H1 (cell line): ENCODE measurements around the gene CDKN2C. TPM values are rescaled to one million over a fixed set of nuclear protein-coding genes. Genes with fewer than 3 reads are reported as not detected.

Source experiments
- CTCF ChIA-PET: fragments of 300-600 bp; sonication (Branson Sonifier 250); formaldehyde crosslinking; loops from one replicate; lab custom pipeline; 2021; ENCODE audit not compliant: partially characterized antibody; lab: Charles Lee
- POLR2A ChIA-PET: fragments of 300-600 bp; sonication (Branson Sonifier 250); formaldehyde crosslinking; loops from one replicate; lab custom pipeline; 2021; ENCODE audit warnings: inconsistent platforms; ENCODE audit not compliant: partially characterized antibody; lab: Charles Lee
- DNase-seq, 2 experiments: peaks; one replicate each; pipeline versions ENCODE4 v3.0.0 to v3.0.0-alpha.2; 2010 to 2022; ENCODE audit warnings: low spot score in 2 of 2, low read depth in 1 of 2, mixed read lengths in 1 of 2
- FAIRE-seq: peaks from 2 replicates; lab custom pipeline; 2011; peaks lifted over from hg19 to GRCh38; lab: Jason Lieb, UNC
- H2AFZ ChIP-seq: 2 replicates; pipeline ENCODE4 v1.8.1; 2012; ENCODE audit warnings: low read length, inconsistent platforms
- H2AK5ac ChIP-seq: 2 replicates; pipeline ENCODE4 v1.6.1; 2013; ENCODE audit warnings: low read depth, low read length
- H2BK120ac ChIP-seq: replicated peaks from 2 replicates; pipeline ENCODE3; 2013; ENCODE audit warnings: low read depth, low read length, inconsistent platforms
- H2BK12ac ChIP-seq: 2 replicates; pipeline ENCODE4 v1.6.1; 2013; ENCODE audit warnings: low read depth, low read length
- H2BK15ac ChIP-seq: 2 replicates; pipeline ENCODE4 v1.6.1; 2013; ENCODE audit warnings: low read length
- H2BK20ac ChIP-seq: 2 replicates; pipeline ENCODE4 v1.6.1; 2013; ENCODE audit warnings: low read length
- H2BK5ac ChIP-seq: 2 replicates; pipeline ENCODE4 v1.6.1; 2013; ENCODE audit warnings: low read depth, low read length
- H3K14ac ChIP-seq: 2 replicates; pipeline ENCODE4 v1.6.1; 2013; ENCODE audit warnings: inconsistent platforms; ENCODE audit not compliant: insufficient read length
- H3K18ac ChIP-seq: 2 replicates; pipeline ENCODE4 v1.6.1; 2013; ENCODE audit warnings: low read length; ENCODE audit errors: extremely low read depth
- H3K23ac ChIP-seq: 2 replicates; pipeline ENCODE4 v1.6.1; 2013; ENCODE audit warnings: inconsistent platforms; ENCODE audit not compliant: insufficient read length
- H3K23me2 ChIP-seq: 2 replicates; pipeline ENCODE4 v1.6.1; 2013; ENCODE audit warnings: low read depth, low read length
- H3K27ac ChIP-seq: 2 replicates; pipeline ENCODE4 v1.6.1; 2011; ENCODE audit warnings: low read depth, low read length, inconsistent platforms
- H3K27me3 ChIP-seq, 4 experiments: replicated peaks in 1 of 4; 1 replicate in 1 of 4; 2 replicates in 3 of 4; pipeline versions ENCODE4 v1.6.1 to v1.8.1; 2011 to 2013; ENCODE audit warnings: low read length in 3 of 4, mild to moderate bottlenecking in 3 of 4, inconsistent platforms in 2 of 4, mixed read lengths in 2 of 4, moderate library complexity in 1 of 4; ENCODE audit not compliant: control insufficient read depth in 3 of 4, insufficient read depth in 3 of 4; ENCODE audit errors: extremely low read depth in 1 of 4
- H3K36me3 ChIP-seq, 4 experiments: 2 replicates each; pipeline versions ENCODE4 v1.6.1 to v1.8.1; 2011 to 2013; ENCODE audit warnings: mild to moderate bottlenecking in 4 of 4, low read length in 3 of 4, moderate library complexity in 2 of 4, control low read depth in 1 of 4, inconsistent platforms in 1 of 4; ENCODE audit not compliant: insufficient read depth in 4 of 4, control insufficient read depth in 2 of 4
- H3K4ac ChIP-seq: replicated peaks from 2 replicates; pipeline ENCODE3; 2013; ENCODE audit warnings: low read length, low read depth, mixed read lengths, inconsistent platforms; ENCODE audit not compliant: insufficient read length
- H3K4me1 ChIP-seq, 4 experiments: replicated peaks in 1 of 4; 1 replicate in 1 of 4; 2 replicates in 3 of 4; pipeline versions ENCODE4 v1.6.1 to v1.8.1; 2011 to 2013; ENCODE audit warnings: low read length in 3 of 4, inconsistent platforms in 2 of 4, mixed read lengths in 1 of 4; ENCODE audit not compliant: insufficient read depth in 4 of 4, control insufficient read depth in 3 of 4
- H3K4me2 ChIP-seq, 2 experiments: 2 replicates each; pipeline versions ENCODE4 v1.6.1 to v1.8.1; 2011 to 2013; ENCODE audit warnings: low read depth in 2 of 2, low read length in 2 of 2, control low read depth in 1 of 2, inconsistent platforms in 1 of 2, mild to moderate bottlenecking in 1 of 2; ENCODE audit not compliant: insufficient read depth in 1 of 2
- H3K4me3 ChIP-seq, 4 experiments: fragments of 200-600, 300-600 bp in 1 of 4; sonication (generic), shearing (Covaris generic), sonication (Bioruptor Twin) in 1 of 4; 2 replicates each; pipeline versions ENCODE4 v1.5.1 to v1.8.1; 2011 to 2016; ENCODE audit warnings: low read length in 4 of 4, low read depth in 3 of 4, control low read depth in 2 of 4, inconsistent platforms in 2 of 4, mild to moderate bottlenecking in 2 of 4, mixed read lengths in 1 of 4, moderate library complexity in 1 of 4; ENCODE audit not compliant: insufficient read depth in 2 of 4; ENCODE audit errors: extremely low read depth in 1 of 4
- H3K56ac ChIP-seq: replicated peaks from 2 replicates; pipeline ENCODE3; 2013; ENCODE audit warnings: low read depth, mild to moderate bottlenecking, mixed read lengths, low read length, inconsistent platforms; ENCODE audit not compliant: insufficient read length
- H3K79me1 ChIP-seq: 2 replicates; pipeline ENCODE4 v1.6.1; 2013; ENCODE audit warnings: low read depth, low read length, control low read depth
- H3K79me2 ChIP-seq, 2 experiments: 2 replicates each; pipeline versions ENCODE4 v1.6.1 to v1.8.1; 2012 to 2013; ENCODE audit warnings: low read length in 2 of 2, mild to moderate bottlenecking in 2 of 2, inconsistent platforms in 1 of 2; ENCODE audit not compliant: insufficient read depth in 2 of 2, control insufficient read depth in 1 of 2
- H3K9ac ChIP-seq, 4 experiments: replicated peaks in 1 of 4; 1 replicate in 1 of 4; 2 replicates in 3 of 4; pipeline versions ENCODE4 v1.6.1 to v1.8.1; 2011 to 2013; ENCODE audit warnings: low read depth in 3 of 4, low read length in 3 of 4, control low read depth in 2 of 4, mild to moderate bottlenecking in 2 of 4, moderate library complexity in 2 of 4, inconsistent platforms in 1 of 4; ENCODE audit errors: extremely low read depth in 1 of 4
- H3K9me3 ChIP-seq, 2 experiments: 2 replicates each; pipeline versions ENCODE4 v1.6.1 to v1.8.1; 2012 to 2013; ENCODE audit warnings: mild to moderate bottlenecking in 2 of 2, moderate library complexity in 2 of 2, control low read depth in 1 of 2, inconsistent platforms in 1 of 2, low read depth in 1 of 2, low read length in 1 of 2, mixed read lengths in 1 of 2; ENCODE audit not compliant: insufficient read depth in 2 of 2
- H4K20me1 ChIP-seq, 2 experiments: replicated peaks in 1 of 2; 2 replicates each; pipeline versions ENCODE3 to v1.8.1; 2011 to 2013; ENCODE audit warnings: inconsistent platforms in 2 of 2, low read length in 2 of 2, mild to moderate bottlenecking in 1 of 2; ENCODE audit not compliant: insufficient read depth in 2 of 2, control insufficient read depth in 1 of 2
- H4K5ac ChIP-seq: 2 replicates; pipeline ENCODE4 v1.6.1; 2013; ENCODE audit warnings: low read length, low read depth, mixed read lengths, inconsistent platforms; ENCODE audit not compliant: insufficient read length
- H4K8ac ChIP-seq: 2 replicates; pipeline ENCODE4 v1.8.0; 2013; ENCODE audit warnings: mild to moderate bottlenecking, moderate library complexity, low read length, inconsistent platforms; ENCODE audit not compliant: insufficient read depth; ENCODE audit errors: extremely low read depth
- H4K91ac ChIP-seq: replicated peaks from 2 replicates; pipeline ENCODE3; 2013; ENCODE audit warnings: low read length, mixed read lengths, inconsistent platforms; ENCODE audit not compliant: insufficient read length
- CTCF ChIP-seq, 3 experiments: IDR thresholded peaks; 1 replicate in 2 of 3; 2 replicates in 1 of 3; pipeline versions ENCODE4 v1.5.1 to v1.6.1; 2011; ENCODE audit warnings: low read length in 3 of 3, mild to moderate bottlenecking in 3 of 3, inconsistent platforms in 2 of 3, low read depth in 1 of 3, moderate library complexity in 1 of 3; ENCODE audit not compliant: insufficient read depth in 1 of 3; ENCODE audit errors: control extremely low read depth in 1 of 3
- HDAC2 ChIP-seq, 2 experiments: fragments of 300-600 bp in 1 of 2; sonication (generic) in 1 of 2; IDR thresholded peaks; 2 replicates each; pipeline ENCODE4 v1.6.1; 2011 to 2012; ENCODE audit warnings: low read depth in 2 of 2, low read length in 2 of 2, mild to moderate bottlenecking in 2 of 2, moderate library complexity in 2 of 2, borderline replicate concordance in 1 of 2, inconsistent platforms in 1 of 2
- POU5F1 ChIP-seq: IDR thresholded peaks from 2 replicates; pipeline ENCODE4 v1.6.1; 2011; ENCODE audit warnings: low read depth, mild to moderate bottlenecking, low read length, moderate library complexity
- RBBP5 ChIP-seq: IDR thresholded peaks from 2 replicates; pipeline ENCODE4 v1.7.1; 2012; ENCODE audit warnings: low read depth, mild to moderate bottlenecking, inconsistent platforms, low read length, moderate library complexity, borderline replicate concordance
- TCF12 ChIP-seq: IDR thresholded peaks from 2 replicates; pipeline ENCODE4 v1.6.1; 2011; ENCODE audit warnings: low read depth, mild to moderate bottlenecking, low read length
- WGBS, 2 experiments: shearing (Covaris generic) in 1 of 2; methylation state at CpG; one replicate each; pipeline versions ENCODE4 v1.1.6 to v1.1.7; 2013 to 2015; ENCODE audit warnings: low lambda C conversion rate in 2 of 2, mixed read lengths in 2 of 2, inconsistent platforms in 1 of 2, low coverage in 1 of 2, missing lambda C conversion rate in 1 of 2; ENCODE audit not compliant: insufficient replicate concordance in 2 of 2, insufficient coverage in 1 of 2, insufficient read length in 1 of 2; ENCODE audit errors: extremely low coverage in 1 of 2, missing lambda C conversion rate in 1 of 2; 5-methylcytosine and 5-hydroxymethylcytosine counted together
- polyA plus RNA-seq, 7 experiments: library from polyadenylated mRNA; depleted of rRNA in 3 of 7; stranded (reverse) in 5 of 7; unstranded in 2 of 7; fragments of >200 nt in 5 of 7; fragments of 200-250 nt in 2 of 7; gene quantifications; 1 replicate in 5 of 7; 2 replicates in 1 of 7; 4 replicates in 1 of 7; pipeline versions ENCODE4 v1.2.1 to v1.2.3, GENCODE V29; 2011 to 2013; ENCODE audit warnings: missing spikeins in 2 of 7, mixed read lengths in 2 of 7
- total RNA-seq: library from RNA; stranded (reverse); fragmentation: NEBNext Ultra II Directional; extraction: Animal tissue kit (Norgen Biotek cat#: 25700); gene quantifications from 2 replicates; pipeline ENCODE4 v1.2.1, GENCODE V29; 2021

Gene CDKN2C
- total and polyA plus RNA-seq, 2 of the 8 experiments (the other 6 are each of a cell fraction or from before 2014, with no cell fraction given), result not detected

GRCh38 chr1:50968158-50968820 is 1.8 kb upstream of the CDKN2C start:
- Histone ChIP-seq H3K4me1 (peaks cover 6 to 12% (median 9%) of the 10 kb centered on the region in 4 experiments), H3K23me2 (peaks cover 10% of the 10 kb centered on the region; the same call in 1 of the 2 replicates), H3K4ac (no peak overlapping the region), H2BK20ac (no peak overlapping the region), H3K27ac (no peak overlapping the region), H4K91ac (no peak overlapping the region), H2AFZ (peak overlapping the region; percentile 60; the same call in 1 of the 2 replicates), H3K56ac (no peak overlapping the region), H2BK5ac (no peak overlapping the region), H3K36me3 (no peaks in the 10 kb centered on the region; a peak in 1 of 8 replicates), H3K14ac (no peak overlapping the region), H3K4me2 (peak overlapping the region; percentile 97 to 99), H2BK15ac (no peak overlapping the region), H4K20me1 (peaks cover 5 to 13% of the 10 kb centered on the region in 2 experiments), H3K27me3 (peaks cover 37 to 72% (median 55%) of the 10 kb centered on the region in 4 experiments), H4K8ac (no peak overlapping the region), H4K5ac (no peak overlapping the region), H3K9me3 (no peaks in the 10 kb centered on the region), H3K18ac (no peak overlapping the region), H3K79me1 (no peaks in the 10 kb centered on the region), H3K4me3 (peak overlapping the region; percentile 47 to 66 (median 53)), H3K23ac (no peak overlapping the region), H2BK12ac (no peak overlapping the region), H2AK5ac (no peak overlapping the region), H2BK120ac (no peak overlapping the region), H3K9ac (no peak overlapping the region), H3K79me2 (no peaks in the 10 kb centered on the region)
- FAIRE-seq, result no peak
- peak in 1 of 2 experiments; percentile 87 for DNase-seq
- ChIA-PET CTCF (interaction anchor here (0.6 to 2.8 kb wide), 10 partner anchors 8 to 223 kb away, joined by 3 to 18 read pairs (median 4); partner anchors contain the start of gene FAF1), POLR2A (interaction anchor here (0.7 to 1.9 kb wide), 4 partner anchors 8 to 10 kb away, joined by 3 to 7 read pairs (median 4); partner anchors contain the start of gene FAF1)
- 1% methylated on average over 47 of the region's 70 CpGs; no CpG with 5 or more reads in 1 of the 2 experiments for WGBS, 2 experiments
- peak; percentile 84 for TF ChIP-seq RBBP5
- no peak for TF ChIP-seq TCF12
- TF ChIP-seq POU5F1, result no peak
- TF ChIP-seq HDAC2 (IDR thresholded peaks at IDR 0.05; ENCODE audit: borderline replicate concordance in 1 of 2, low read depth in 2 of 2, low read length in 2 of 2), result peak in 1 of 2 experiments; percentile 4; a peak in 1 of 4 replicates
- peak; percentile 25 to 45 (median 32); a peak in 3 of 4 replicates for TF ChIP-seq CTCF (IDR thresholded peaks at IDR 0.05; ENCODE audit: control extremely low read depth in 1 of 3, insufficient read depth in 1 of 3, low read depth in 1 of 3, low read length in 3 of 3)
